ENCODE data around the gene FILIP1L.

FILIP1L gene

DNA sequence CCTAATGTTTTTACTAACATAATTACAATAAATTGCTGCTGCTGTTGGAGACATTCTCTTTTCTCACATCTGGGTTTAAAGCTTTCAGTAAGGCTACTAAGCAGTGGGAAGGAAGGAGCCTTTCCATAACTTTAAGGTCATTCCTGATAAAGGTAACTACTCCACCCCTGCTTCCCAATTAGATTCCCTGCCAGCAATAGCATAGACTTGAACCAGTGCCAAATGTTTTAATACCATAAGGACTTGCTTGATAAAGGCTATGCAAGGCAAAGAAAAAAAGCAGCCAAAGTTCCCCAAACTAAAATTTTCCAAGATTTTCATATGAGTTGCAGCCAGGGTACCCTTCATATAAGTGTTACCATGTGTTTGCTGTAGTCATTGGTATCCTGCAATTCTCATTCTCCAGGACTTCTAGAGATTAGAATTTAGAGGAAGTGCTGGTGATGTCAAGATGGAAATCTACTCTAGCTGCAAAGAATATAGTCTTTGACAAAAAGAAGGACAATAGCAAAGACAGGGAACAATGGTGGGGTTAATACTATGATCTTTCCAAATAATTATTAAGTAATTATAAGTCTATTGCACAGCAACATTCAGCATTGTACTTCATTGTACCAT lies 106.1 kb downstream of the FILIP1L start:
- DNase-seq (ENCODE audit: low spot score): no peak

- no peak for DNase-seq (ENCODE audit: low spot score)
Observed at GRCh38 chr3:100007313-100007712, 107.0 kb downstream of the FILIP1L start.

- DNase-seq (ENCODE audit: low spot score): no peak
Observed at GRCh38 chr3:100006570-100007271, 107.6 kb downstream of the FILIP1L start.

DNA sequence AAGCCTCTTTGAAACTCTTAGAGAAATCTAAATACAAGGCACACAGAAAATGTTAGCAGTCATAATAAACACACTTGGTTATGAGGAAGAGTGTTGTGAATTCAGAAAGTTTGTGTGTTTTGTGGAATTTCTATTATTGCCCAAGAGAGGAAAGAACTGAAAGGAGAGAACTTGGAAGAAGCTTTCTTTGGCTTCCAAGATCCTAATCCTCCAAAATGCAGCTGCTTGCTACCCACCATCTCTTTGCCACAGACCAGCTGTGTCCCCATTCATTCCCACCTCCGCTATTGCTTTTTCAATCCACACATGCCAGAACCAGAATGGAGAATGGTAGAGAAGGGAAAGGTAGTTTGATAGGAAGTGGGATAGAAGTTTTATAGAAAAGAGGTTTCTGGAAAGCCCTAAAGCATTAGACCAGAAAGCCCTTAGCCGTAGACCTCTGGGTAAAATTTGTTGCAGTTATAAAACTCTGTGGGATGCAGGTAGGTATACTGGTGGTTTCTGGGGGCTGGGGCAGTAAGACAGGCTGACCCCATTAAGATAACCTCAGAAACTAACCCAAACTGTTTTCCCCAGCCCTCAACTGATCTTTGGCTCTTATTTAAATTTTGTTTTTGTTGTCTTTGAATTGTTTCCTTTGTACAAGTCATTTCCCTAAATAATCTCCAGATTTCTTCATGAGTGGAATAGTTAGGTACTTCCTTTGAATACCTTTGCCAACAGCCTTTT lies 108.5 kb downstream of the FILIP1L start:
- no peak for DNase-seq (ENCODE audit: low spot score)

DNA sequence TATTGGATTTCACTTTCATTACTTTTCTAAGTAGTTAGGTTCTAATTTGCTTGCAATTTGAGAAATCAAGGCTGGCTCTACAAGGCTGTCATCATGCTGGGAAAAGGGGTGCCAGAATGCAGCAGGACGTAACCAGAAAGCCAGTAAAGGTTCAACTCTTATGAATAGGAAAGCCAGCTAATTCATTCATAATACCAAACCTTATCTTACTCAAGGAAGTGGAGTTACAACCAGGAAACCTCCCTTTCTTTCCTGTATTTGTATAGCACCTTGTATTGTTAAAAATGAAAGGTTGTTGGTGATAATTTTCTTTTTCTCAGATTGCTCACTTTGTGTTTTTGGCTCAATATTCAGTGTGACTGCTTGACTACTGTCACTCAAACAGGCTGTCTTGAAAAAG lies 109.4 kb downstream of the FILIP1L start:
- DNase-seq (ENCODE audit: low spot score): no peak

- DNase-seq (ENCODE audit: low spot score): no peak
Observed at GRCh38 chr3:100003609-100004503, 110.4 kb downstream of the FILIP1L start.

DNA sequence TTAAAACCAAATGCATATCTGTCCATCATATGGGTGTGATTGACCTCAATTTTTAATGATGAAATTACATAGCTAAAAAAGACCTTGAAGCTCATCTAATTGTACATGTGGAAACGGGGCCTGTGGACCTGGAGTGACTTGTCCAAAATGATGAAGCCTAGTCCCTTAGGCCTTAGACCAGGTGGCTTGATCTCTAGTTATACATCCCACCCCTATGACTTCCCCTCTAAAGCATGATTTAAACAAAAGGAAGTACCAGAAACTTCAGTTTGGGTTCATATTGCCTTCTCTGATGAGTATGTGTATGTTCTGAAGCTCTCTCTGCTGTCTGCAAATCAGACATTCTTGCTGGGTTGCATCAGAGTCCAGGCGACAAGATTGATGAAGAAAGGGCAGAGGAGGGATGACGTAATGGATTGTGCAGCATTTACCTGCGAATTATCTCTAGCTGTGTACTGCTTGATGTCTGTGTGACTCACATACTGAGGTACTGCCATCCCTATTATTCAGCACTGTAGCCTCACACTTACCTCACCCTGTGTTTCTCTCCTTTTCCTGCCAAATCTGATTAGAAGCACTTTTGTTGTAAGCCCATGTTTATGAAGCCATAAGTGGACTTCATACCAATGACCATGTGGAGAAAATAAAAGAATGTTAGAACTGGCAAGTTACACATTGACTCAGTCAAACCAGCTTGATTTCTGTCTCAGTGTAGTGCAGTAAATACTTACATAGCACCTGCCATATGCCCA lies 111.5 kb downstream of the FILIP1L start:
- peak; percentile 29 for DNase-seq (ENCODE audit: low spot score)

GRCh38 chr3:100001526-100002270 lies 112.6 kb downstream of the FILIP1L start:
- DNase-seq (ENCODE audit: low spot score): no peak

DNA sequence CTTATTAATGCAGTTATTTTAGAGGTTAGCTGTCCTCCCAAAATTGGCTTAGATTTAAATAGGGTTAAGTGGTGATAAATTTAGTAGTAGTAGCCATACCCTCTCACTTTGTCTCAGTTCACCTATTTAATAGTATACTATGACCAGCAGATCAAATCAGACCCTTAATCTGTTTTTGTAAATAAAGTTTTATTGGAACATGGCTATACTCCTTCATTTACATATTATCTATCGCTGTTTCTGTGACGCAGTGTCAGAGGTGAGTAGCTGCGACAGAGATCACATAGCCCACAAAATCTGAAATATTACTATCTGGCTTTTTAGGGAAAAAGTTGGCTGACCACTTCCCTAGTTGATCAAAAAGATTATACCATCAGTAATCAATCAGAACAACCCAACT lies 113.2 kb downstream of the FILIP1L start:
- DNase-seq (ENCODE audit: low spot score): no peak

DNA sequence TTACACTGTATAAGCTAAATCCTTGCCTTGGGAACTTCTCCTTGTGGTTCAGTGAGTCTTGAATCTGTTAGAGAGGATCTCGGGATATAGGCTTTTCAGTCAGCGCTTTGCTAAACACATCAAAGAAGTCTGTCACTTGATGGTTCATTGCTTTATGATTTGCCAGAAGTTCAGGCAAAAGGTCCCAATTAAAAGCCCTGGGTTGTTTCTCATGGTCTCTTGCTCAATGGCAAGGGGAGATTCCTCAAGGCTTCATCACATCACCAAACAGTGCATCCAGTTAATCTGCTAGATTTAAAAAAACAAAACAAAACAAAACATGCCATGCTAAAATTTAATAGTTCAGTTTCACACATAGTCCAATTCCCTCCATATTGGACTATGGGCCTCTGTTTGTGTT lies 114.8 kb downstream of the FILIP1L start:
- no peak for DNase-seq (ENCODE audit: low spot score)

DNA sequence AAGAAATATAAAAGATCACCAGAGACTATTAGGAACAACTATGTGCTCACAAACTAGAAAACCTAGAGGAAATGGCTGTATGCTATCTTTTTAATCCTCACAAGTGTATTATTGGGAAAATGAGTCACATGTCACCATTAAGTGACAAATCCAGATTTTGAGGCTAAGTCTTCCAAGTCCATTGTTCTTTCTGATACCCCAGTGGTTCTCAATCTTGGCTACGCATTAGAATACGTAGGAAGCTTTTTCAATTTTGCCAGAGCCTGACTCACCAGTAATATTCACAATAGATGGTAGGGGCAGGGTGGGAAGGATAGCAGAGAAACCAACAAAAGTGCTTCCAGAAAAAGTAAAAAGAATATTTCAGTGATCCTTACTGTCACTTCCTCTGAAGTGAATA lies 117.0 kb downstream of the FILIP1L start:
- DNase-seq (ENCODE audit: low spot score): no peak

DNA sequence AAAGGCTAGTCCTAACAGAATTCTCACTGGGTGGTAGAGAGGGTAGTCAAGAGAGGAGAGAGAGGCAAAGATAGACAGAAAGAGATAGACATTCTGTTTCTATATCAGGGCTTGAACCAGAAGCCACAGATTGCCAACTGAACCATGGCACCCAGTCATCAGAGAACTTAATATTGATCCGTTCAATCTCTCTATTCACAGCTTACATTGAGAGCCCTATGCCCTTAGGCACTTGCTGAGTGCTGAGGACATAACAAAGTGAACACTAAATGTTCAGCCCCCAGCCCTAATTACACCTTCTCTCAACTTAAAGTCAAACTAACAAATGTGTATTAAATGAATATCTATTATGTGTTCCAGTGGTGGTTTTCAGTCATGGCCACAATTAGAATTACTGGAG lies 124.1 kb downstream of the FILIP1L start:
- DNase-seq (ENCODE audit: low spot score): no peak

GRCh38 chr3:99984668-99985067 lies 129.6 kb downstream of the FILIP1L start:
- DNase-seq (ENCODE audit: low spot score): no peak

GRCh38 chr3:99984139-99984538 lies 130.2 kb downstream of the FILIP1L start:
- DNase-seq (ENCODE audit: low spot score): no peak

DNA sequence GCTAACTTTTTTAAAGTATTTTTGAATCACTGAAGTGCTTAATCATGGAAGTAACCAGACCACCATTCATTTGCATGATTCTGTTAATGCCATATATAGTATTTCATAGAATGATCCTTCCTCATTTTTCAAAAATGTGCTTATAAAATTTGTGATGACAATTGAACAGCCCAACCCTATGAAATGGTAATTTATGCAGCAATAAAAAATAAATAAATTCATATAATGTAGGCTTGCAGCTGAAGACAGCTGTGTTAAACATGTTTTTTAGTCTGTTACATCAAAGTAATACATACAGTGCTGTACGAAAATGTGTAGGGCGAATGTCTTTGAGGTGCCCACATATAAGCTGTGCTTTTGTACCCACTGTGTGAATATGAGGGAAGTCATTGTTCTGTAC lies 131.7 kb downstream of the FILIP1L start:
- DNase-seq (ENCODE audit: low spot score): no peak

DNA sequence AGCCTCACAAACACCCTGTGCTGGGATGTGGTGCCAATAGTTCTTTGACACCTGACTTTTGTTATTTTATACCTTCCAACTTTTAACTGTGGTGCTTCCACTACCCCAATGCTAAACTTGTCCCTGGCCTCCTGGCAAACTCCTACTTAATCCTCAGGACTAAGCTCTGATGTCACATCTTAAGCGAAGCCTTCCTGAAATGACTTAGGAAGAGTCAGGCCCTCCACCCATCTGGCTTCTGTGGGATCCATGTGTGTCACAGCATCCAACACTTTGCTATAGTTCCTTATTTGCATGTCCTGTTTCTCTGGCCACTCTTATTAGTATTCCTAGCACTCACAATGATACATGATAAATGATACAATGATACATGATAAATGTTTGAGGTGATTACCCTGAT lies 133.2 kb downstream of the FILIP1L start:
- DNase-seq (ENCODE audit: low spot score): no peak

DNA sequence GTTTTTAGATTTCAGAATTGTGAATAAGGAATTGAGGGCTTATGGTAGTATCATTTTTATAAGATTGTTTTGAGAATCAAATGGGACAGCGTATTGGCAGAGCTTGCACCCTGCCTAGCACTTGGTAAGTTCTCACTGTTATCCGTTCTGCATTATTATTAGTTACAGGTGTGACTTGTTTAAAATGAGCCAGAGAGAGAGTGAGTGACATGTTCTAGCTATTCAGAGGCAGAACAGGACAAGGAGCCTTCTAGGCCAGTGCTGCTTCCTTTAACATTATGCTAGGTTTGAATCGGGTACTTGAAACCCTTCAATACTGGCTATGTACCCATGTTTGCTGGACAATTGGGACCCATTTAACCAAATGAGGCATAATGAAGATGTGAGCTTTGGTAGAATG lies 133.7 kb downstream of the FILIP1L start:
- DNase-seq (ENCODE audit: low spot score): no peak

DNA sequence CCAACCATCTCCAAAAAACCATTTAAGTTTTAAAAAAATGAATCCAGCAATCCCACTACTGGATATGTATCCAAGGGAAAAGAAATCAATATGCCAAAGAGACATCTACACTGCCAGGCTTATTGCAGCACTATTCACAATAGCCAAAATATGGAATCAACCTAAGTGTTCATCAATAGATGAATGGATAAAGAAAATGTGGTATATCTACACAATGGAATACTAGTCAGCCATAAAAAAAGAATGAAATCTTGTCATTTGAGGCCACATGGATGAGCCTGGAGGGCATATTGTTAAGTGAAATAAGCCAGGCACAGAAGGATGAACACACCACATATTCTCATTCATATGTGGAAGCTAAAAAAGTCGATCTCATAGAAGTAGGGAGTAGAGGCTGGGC lies 136.1 kb downstream of the FILIP1L start:
- DNase-seq (ENCODE audit: low spot score): no peak

DNA sequence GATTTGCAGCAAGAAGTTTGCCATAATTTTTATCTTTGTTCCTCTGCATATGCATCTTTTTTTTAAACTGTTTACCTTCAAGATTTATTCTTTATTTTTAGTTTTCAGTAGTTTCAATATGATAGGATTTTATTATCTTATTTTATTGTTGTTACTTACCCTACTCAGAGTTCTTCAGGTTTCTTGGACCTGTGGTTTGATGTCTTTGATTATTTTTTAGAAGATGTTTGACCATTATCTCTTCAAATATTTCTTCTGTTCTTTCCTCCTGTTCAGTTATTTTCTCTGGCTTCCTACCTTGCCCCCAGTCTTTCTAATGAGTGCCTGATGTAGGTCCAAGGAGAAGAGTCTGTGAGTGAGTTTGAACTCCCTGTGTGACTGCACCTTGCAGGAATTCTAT lies 137.7 kb downstream of the FILIP1L start:
- DNase-seq (ENCODE audit: low spot score): no peak

DNA sequence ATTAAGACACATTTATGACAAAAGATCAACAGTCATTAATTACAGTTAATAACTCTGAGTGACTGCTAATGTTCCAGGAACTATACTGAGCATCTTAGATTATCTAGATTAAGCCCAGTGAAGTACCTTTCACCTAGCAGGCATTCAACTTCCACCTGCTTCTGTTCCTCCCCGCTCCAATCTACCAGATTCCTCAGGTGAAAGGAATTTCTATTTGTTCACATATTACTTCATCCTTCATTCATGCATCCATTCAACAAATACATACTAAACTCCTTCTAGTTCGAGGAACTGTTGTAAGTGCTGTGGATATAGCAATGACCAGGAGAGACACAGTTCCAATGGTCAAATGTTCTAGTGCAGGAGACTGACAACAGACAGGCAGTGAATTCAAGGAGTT lies 139.3 kb downstream of the FILIP1L start:
- DNase-seq (ENCODE audit: low spot score): no peak

Measured in hepatic stellate cell (primary cell).